Pancreas (tissue), 10 donors: ENCODE results near the gene NEUROG1. TPM values are rescaled to one million over a fixed set of nuclear protein-coding genes. Genes with fewer than 3 reads are reported as not detected.

Experiments
- ATAC-seq, 4 donors: fragments of 200-7000 bp; cut with Tn5 transposase; one replicate each; pipeline versions ENCODE4 v1.8.0 to v1.9.1; 2020; ENCODE audit warnings: mild to moderate bottlenecking in 4 of 4, moderate library complexity in 4 of 4
- DNase-seq, 6 donors: peaks; one replicate each; pipeline ENCODE4 v3.0.0-alpha.2; 2020
- FAIRE-seq: peaks from 2 replicates; lab custom pipeline; 2012; peaks lifted over from hg19 to GRCh38; lab: Jason Lieb, UNC
- H3K27ac ChIP-seq, 4 donors: fragments of 200-600 bp; sonication (generic); 1 replicate in 3 of 4; 2 replicates in 1 of 4; pipeline versions ENCODE4 v1.5.0 to v1.8.0; 2020
- H3K27me3 ChIP-seq, 4 donors: fragments of 200-600 bp; one replicate each; pipeline ENCODE4 v1.8.0; 2021
- H3K36me3 ChIP-seq, 3 donors: fragments of 200-600 bp; sonication (generic) in 1 of 3; one replicate each; pipeline versions ENCODE4 v1.5.0 to v1.8.0; 2020 to 2021
- H3K4me1 ChIP-seq, 3 donors: fragments of 200-600 bp; one replicate each; pipeline ENCODE4 v1.8.0; 2021
- H3K4me3 ChIP-seq, 4 donors: fragments of 200-600 bp; sonication (generic) in 2 of 4; one replicate each; pipeline versions ENCODE4 v1.5.0 to v1.8.0; 2020 to 2021
- H3K9me3 ChIP-seq, 4 donors: fragments of 200-600 bp; one replicate each; pipeline ENCODE4 v1.8.0; 2021
- CTCF ChIP-seq, 4 donors: fragments of 200-600 bp; sonication (generic) in 3 of 4; IDR thresholded peaks; one replicate each; pipeline versions ENCODE4 v1.5.0 to v1.8.0; 2021; ENCODE audit warnings: antibody characterized with exemption in 4 of 4
- WGBS, 2 donors: extraction: QIAGEN DNeasy Blood & Tissue Kit; methylation state at CpG; one replicate each; pipeline ENCODE4 v1.1.7; 2013; 5-methylcytosine and 5-hydroxymethylcytosine counted together
- intact Hi-C, 3 donors: fragments of 100-400 bp; cut with DNase I; formaldehyde crosslinking; loops; one replicate each; pipeline versions ENCODE4 v1.11.1 to v1.14.2; 2022
- polyA plus RNA-seq, 2 donors: library from polyadenylated mRNA; stranded (reverse); fragments of 200-250 nt; gene quantifications; one replicate each; pipeline ENCODE4 v1.2.3, GENCODE V29; 2013
- total RNA-seq, 6 donors: library from RNA; stranded (reverse); fragmentation: NEBNext Ultra II Directional in 4 of 6; extraction: Animal tissue kit (Norgen Biotek cat#: 25700) in 4 of 6; gene quantifications; one replicate each; pipeline versions ENCODE4 v1.2.1 to v1.2.4, GENCODE V29; 2021 to 2023
- donor health status: healthy with polysubstance abuse.
- donor health status: DM: no; HTN: no; CAD: no; lungs with moderate emphysema.
- donor health status: DM: no; HTN: no; CAD: no.
- donor health status: control.
- donor health status: control.
- donor health status: Bipolar disorder and iron deficiency.
- donor health status: DM: yes; HTN: yes; CAD: no.
- donor health status: DM: no; HTN: no; CAD: no.
- donor health status: DM: no; HTN: no; CAD: no.
- donor health status: DM: yes; HTN: yes; CAD: no.

The NEUROG1 gene
- total and polyA plus RNA-seq, 8 donors = not detected

- H3K27ac ChIP-seq = no peak overlapping the region
- H3K36me3 ChIP-seq = no peaks in the 10 kb centered on the region
- ATAC-seq = no peak
- TF ChIP-seq CTCF (IDR thresholded peaks at IDR 0.05) = no peak
- peaks cover 0 to 33% (median 1%) of the 10 kb centered on the region in 4 donors for H3K27me3 ChIP-seq
- DNase-seq = no peak
- H3K4me1 ChIP-seq = peaks cover 0 to 8% (median 0%) of the 10 kb centered on the region in 3 donors
- WGBS, 2 donors = 46 to 51% methylated on average over 11 of the region's 11 CpGs
- intact Hi-C loops = no loop called here
- H3K9me3 ChIP-seq = no peaks in the 10 kb centered on the region
- FAIRE-seq = no peak
- H3K4me3 ChIP-seq = no peak overlapping the region
These were observed 6.2 kb upstream of the NEUROG1 start for GRCh38 chr5:135541807-135542502.

GRCh38 chr5:135539430-135540005, 3.8 kb upstream of the NEUROG1 start:
- no peak overlapping the region for H3K27ac ChIP-seq
- H3K9me3 ChIP-seq = no peaks in the 10 kb centered on the region
- peaks cover 0 to 38% (median 0%) of the 10 kb centered on the region in 4 donors for H3K27me3 ChIP-seq
- H3K4me3 ChIP-seq = no peak overlapping the region
- intact Hi-C loops = no loop called here
- FAIRE-seq = no peak
- no peak for TF ChIP-seq CTCF (IDR thresholded peaks at IDR 0.05)
- ATAC-seq = no peak
- no peak for DNase-seq
- no peaks in the 10 kb centered on the region for H3K36me3 ChIP-seq
- 43 to 56% methylated on average over 4 of the region's 4 CpGs for WGBS, 2 donors
- H3K4me1 ChIP-seq = peaks cover 0 to 8% (median 0%) of the 10 kb centered on the region in 3 donors

- Histone ChIP-seq H3K4me3 (no peak overlapping the region), H3K27ac (no peak overlapping the region), H3K9me3 (no peaks in the 10 kb centered on the region), H3K36me3 (no peaks in the 10 kb centered on the region), H3K27me3 (peaks cover 0 to 36% (median 0%) of the 10 kb centered on the region in 4 donors), H3K4me1 (no peaks in the 10 kb centered on the region)
- intact Hi-C loops = no loop called here
- no peak for FAIRE-seq
- 86% methylated on average over 5 of the region's 5 CpGs for WGBS, 2 donors
- TF ChIP-seq CTCF (IDR thresholded peaks at IDR 0.05) = no peak
- DNase-seq = no peak
- no peak for ATAC-seq
These were observed 2.5 kb upstream of the NEUROG1 start for GRCh38 chr5:135538261-135538660.

GRCh38 chr5:135537745-135538144, 2.0 kb upstream of the NEUROG1 start:
- intact Hi-C loops = no loop called here
- 71 to 78% methylated on average over 2 of the region's 2 CpGs for WGBS, 2 donors
- Histone ChIP-seq H3K4me3 (no peak overlapping the region), H3K27me3 (peaks cover 0 to 36% (median 0%) of the 10 kb centered on the region in 4 donors), H3K27ac (no peak overlapping the region), H3K36me3 (no peaks in the 10 kb centered on the region), H3K9me3 (no peaks in the 10 kb centered on the region), H3K4me1 (no peaks in the 10 kb centered on the region)
- no peak for TF ChIP-seq CTCF (IDR thresholded peaks at IDR 0.05)
- no peak for FAIRE-seq
- no peak for DNase-seq
- ATAC-seq = no peak

- WGBS, 2 donors = 43 to 48% methylated on average over 7 of the region's 7 CpGs
- no peaks in the 10 kb centered on the region for H3K9me3 ChIP-seq
- no peak for TF ChIP-seq CTCF (IDR thresholded peaks at IDR 0.05)
- H3K27ac ChIP-seq = no peak overlapping the region
- peaks cover 0 to 36% (median 0%) of the 10 kb centered on the region in 4 donors for H3K27me3 ChIP-seq
- FAIRE-seq (no peak), ATAC-seq (no peak), DNase-seq (no peak)
- H3K4me3 ChIP-seq = no peak overlapping the region
- no peaks in the 10 kb centered on the region for H3K4me1 ChIP-seq
- intact Hi-C loops = no loop called here
- H3K36me3 ChIP-seq = no peaks in the 10 kb centered on the region
These were observed 1.5 kb upstream of the NEUROG1 start for GRCh38 chr5:135537271-135537670.
